Globus pallidus (tissue), 1 donor: ENCODE measurements around the gene DIP2C.
"Not testable (repeated sequence)": the region's sequence is repeated elsewhere in the genome, so short reads cannot be mapped to it uniquely, and the experiment has no call there.

Experiments used
- DNase-seq: peaks from one replicate; pipeline ENCODE4 v3.0.0-alpha.2; 2015; ENCODE audit warnings: low spot score

DIP2C gene

DNA sequence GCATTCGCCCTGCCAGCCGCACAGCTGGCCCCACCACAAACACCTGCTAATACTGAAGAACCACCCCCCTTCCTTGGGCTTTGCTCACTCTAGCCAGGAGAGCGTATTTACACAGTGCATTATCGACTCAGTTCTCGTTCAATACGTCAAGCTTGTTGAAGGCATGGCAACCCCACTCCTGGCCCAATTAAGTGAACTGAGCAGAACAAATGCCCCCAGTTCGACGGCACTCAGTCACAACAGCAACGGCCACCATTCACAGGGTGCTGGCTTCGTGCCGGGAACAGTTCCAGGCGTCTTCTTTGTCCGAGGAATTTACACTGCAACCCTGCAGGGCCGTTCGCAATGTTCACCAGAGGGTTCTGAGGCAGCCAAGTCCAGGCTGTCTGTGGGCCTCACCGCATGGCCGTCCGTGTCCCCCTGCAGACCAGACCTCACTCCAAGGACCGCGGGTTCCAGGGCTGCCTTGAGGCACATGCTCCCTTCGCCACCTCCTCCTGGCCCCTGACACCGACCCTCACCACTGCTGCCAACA is 175.3 kb downstream of the DIP2C start:
- peak; percentile 82 for DNase-seq

DNA sequence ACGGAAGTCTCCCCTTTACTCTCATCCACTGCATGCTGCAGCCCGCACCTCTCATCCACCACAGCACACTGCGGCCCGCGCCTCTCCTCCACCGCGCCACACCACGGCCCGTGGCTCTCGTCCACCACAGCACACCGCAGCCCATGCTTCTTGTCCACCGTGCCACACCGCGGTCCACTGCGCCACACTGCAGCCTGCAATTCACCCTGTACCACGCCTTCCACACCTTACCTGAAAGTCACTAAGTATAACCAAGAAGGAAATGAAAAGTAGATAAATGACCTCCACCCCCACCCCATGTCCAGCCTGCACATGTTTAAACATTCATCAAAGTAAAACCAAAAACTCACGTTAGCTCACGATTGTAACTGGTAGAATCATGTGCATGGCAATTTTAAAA is 176.1 kb downstream of the DIP2C start:
- DNase-seq, result no peak

DNA sequence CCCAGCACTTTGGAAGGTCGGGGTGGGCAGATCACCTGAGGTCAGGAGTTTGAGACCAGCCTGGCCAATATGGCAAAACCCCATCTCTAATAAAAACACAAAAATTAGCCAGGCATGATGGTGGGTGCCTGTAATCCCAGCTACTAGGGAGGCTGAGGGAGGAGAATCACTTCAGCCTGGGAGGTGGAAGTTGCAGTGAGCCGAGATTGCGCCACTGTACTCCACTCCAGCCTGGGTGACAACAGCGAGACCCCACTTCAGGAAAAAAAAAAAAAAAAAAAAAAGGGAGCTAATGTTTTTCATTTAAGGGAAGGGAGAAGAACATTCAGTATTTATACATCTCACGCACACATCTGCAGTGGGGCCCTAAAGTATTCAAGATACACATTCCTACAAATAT is 176.8 kb downstream of the DIP2C start:
- not testable (repeated sequence) for DNase-seq

DNA sequence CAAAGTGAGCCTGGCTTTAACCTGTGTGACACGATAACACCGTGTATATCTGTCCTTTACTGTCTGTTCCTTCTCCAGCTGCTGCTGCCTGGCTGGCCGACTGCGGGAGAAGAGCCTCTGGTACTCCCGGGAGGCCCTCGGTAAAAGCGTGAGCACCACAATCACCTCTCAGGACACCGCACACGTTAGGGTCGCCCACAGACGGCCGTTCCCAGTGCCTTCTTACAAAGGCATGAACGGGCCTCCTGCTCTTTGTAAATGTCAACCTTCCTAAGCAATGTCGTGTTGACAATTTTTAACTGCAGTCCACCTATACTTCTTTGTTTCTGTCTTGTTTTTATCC is 177.6 kb downstream of the DIP2C start:
- DNase-seq, result no peak

DNA sequence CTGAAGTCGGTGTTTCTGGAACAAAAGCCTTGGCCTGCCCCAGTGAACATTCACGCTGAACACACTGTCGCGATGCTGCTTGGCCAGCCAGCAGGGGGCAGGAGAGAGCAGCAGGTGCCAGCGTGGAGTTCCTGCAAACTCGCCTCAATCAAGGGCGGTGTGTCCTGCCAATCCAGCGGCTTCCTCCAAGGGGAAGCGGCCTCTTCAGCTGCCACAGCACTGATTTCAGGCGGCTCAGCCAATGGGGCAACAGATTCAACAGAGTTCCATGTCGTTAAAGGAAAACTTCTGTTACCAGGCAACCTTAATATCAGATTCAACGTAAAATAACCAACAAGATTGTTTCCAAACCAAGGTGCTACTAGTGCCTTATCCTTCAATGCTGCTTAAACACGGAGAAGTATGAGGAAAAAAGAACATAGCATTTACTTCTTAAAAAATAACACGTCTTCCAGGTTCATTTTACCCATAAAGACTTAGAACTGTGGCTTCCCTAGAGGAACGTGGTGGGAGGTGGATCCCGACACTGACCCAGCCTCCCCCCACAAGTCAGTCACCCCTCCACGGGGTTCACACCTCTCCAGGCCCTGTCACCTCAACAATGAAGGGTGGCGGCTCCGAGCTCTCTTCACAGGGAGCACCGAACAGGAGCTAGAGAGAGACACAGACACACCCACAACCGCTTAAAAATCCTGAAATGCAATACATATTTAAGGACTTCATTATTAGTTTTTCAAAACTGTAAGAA is 178.2 kb downstream of the DIP2C start:
- peak; percentile 91 for DNase-seq

DNA sequence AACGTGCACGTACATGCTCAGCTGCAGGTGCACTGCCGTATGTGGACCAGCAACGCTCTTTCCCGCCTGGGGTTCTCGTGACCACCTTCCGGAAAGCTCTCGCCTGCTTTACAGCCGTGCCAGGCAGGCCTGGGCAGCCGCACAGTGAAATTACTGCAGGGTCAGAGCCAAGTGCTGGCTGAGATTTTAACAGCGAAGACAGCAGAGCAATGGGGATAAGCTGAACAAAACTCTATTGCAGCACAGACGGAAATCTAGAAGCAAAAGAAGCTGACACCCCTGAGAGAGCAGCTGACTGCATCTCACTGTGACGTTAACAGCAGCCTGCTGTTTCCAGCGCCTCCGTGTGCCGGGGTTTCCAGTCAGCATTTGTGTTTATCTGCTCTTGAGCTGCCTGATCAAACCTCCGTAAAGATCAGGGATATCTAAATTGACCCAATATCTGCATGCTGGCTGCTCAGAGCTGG is 179.0 kb downstream of the DIP2C start:
- peak; percentile 68 for DNase-seq

DNA sequence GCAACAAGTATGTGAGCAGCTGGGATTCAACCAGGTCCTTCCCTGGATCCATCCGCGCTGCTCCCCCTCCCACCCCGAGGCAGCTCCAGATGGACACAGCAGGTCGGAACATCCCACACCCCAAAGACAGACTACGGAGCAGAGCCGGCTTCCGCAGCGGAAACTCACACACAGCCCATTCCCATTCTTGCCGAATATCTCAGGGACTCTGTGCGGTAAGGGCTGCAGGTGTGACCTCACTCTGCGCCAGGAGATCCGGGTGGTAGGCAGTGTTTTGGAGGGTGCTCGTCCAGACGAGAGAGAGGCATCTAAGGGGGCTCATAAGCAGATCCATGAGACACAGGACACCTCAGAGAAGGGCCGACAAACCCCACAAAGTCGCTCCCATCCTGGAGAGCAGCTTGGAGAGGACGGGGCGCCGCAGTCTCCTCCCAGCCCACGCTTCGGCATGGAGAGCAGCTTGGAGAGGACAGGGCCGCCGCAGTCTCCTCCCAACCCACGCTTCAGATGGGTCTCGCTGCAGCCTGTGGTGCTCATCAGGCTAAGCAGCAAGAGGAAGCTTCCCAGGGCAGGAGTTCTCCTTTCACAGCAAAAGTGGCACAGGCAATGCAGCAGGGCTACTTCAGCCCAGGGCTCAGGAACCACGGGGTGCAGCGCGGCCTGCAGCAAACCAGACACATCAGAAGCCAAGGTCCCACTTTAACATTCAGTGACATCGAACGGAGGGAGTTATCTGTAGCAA is 179.9 kb downstream of the DIP2C start:
- no peak for DNase-seq

DNA sequence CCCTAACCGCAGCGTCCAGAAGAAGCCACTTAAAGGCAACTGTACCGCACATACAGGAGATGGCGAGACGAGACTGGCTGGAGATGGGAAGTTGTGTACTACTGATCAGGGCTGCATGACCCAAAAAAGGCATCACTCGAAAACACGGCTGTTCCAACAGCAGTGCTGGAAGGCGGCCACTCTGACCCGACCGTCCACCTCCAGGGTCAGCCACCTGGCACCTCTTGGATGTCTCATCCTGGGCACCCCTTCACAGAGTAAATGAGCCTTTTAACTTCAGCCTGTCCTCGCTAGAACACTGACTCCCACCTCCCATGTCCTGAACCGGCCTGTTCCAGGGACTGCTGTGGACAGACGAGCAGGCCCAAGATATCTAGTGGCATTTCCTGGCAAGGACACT is 180.7 kb downstream of the DIP2C start:
- DNase-seq, result no peak

DNA sequence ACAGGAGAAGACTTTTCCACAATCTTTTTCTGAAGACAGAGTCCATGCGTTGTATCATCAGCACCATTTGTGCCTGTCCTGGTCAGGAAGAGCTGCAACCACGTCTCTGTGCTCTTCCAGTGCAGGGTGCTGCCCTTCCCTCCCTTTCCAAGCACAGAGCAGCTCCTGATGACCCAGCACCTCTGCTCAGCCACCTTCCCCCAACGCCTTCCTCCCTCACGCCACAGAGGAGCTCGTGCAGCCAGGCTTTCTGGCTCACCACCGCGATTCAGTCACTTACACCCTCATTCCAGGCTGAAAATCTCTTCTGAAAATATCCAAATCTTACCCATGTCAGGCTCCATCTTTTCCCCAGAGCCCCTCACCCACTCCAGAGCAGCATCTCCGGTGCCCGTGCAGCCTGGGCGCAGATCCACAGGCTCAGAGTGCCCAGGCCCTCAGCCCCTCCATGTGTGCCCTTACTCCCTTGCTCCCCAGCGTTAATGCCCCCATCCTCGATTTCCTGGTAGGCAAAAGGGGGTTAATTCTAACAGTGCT is 181.5 kb downstream of the DIP2C start:
- no peak for DNase-seq

DNA sequence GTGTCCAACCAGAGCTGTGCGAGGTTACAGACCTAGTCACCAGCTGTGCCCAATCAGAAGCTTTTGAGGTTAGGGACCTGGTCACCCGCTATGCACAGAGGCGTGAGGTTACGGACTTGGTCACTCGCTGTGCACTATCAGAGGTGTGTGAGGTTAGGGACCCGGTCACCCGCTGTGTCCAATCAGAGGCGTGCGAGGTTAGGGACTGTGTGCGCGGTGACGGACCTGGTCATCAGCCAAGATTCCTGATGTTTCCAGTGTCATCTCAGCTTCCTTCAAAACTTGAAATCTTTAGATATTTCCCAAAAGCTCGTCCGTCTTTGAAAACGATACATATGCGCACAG is 182.1 kb downstream of the DIP2C start:
- DNase-seq, result no peak

DNA sequence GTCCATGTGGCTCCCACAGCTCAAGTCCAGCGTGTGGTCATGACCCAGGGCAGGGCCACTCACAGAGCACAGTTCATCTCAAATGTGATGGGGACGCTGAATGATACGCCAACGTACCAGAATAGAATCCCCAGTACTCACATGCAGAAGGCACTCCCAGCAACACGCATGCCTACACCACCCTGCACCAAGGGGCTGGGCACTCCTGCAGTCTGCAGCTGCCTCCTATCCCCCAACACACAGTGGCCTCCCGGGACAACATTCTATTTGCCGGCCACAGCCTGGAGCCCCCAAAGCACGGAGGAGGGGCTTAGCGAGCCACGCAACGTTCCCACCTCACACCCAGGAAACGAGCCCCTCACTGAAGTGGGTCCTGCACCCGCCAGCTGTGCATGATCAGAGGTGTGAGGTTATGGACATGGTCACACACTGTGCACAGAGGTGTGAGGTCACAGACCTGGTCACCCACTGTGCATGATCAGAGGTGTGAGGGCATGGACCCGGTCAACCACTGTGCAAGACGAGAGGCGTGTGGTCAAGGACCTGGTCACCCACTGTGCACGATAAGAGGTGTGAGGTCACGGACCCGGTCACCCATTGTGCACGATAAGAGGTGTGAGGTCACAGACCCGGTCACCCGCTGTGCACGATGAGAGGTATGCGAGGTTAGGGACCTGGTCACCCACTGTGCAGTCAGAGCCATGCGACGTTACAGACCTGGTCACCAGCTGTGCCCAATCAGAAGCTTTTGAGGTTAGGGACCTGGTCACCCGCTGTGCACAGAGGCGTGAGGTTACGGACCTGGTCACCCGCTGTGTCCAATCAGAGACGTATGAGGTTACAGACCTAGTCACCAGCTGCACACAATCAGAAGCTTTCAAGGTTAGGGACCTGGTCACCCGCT is 182.8 kb downstream of the DIP2C start:
- DNase-seq, result no peak

DNA sequence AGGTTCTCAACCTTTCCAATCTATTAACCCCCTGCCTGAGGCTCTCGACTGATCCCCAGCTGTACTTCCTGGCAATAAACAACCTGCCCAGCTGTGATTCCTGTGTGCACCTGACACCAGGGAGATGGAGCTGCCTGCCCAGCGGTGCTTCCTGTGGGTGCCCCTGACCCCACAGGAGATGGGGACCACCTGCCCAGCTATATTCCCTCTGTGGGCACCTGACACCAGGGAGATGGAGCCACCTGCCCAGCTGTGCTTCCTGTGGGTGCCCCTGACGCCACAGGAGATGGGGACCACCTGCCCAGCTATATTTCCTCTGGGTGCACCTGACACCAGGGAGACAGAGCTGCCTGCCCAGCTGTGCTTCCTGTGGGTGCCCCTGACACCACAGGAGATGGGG is 184.0 kb downstream of the DIP2C start:
- no peak for DNase-seq

DNA sequence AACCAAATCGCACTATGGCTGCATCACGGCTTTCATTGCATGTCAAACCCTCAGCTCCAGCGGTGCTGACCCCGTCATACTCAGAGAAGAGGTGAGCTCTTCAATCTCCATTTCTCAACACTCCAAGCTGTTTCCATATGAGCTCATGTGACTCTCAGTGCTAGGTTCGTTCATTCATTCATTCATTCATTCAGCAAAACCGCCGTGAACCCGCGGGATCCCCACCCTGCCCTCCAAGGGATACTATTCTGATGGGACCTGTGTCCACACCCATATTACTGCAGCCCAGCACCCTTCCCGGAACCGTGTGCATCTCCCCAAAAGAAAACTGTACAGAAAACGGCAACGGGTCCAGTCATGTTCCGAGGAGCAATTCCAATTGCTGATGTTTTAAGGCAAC is 184.7 kb downstream of the DIP2C start:
- no peak for DNase-seq

DNA sequence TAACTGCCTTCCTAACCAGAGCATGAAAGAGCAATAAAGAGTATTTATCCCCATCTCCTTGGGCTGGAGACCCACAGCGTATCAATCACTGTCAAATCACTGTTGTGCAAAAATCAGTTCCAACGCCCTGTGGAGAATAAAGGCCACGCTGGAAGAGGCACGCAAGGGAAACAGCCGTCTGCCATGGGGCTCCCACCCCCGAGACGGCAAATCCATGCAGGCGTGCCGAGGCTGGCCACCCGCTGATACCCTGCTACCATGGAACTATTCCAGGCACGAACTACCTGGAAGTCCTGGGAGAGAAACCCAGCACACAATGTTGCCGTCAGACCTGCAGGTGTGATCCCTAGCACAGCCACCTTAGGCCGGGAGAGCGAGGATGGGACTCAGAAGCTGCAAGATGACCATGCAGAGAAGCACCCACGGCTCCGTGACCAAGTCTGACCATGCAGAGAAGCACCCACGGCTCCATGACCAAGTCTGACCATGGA is 185.3 kb downstream of the DIP2C start:
- DNase-seq, result no peak

DNA sequence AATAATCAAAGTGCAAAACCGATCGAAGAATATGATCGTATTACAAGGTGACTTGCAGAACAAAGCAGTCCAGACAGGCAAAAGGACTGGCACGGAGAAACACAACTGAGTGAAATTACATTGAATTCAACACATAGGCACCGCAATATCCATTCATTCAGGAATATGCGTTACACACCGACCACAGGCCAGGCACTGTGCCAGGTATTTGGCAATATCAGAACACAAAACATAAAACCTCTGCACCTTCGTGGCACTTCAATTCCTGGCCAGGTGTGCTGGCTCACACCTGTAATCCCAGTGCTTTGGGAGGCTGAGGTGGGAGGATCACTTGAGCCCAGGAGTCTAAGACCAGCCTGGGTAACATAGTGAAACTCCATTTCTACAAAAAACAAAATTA is 187.9 kb downstream of the DIP2C start:
- DNase-seq, result no peak

DNA sequence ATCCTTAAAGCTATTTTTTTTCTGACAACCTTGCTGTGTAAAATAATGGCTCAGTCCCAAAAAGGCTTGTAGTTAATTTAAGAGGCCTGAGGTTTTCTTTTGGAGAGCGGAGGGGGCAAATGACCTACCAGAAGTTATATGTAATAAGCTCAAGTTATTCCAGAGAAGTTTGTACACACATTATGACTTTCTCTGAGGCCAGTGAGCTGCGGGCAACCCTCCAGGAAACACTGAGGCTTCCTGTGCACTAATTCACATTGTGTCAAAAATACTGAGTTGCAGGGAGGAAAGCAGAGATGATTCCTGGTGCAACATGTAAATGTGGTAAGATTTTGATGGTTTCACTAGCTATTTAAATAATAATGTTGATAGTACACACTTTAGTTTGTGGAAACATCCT is 188.6 kb downstream of the DIP2C start:
- no peak for DNase-seq

DNA sequence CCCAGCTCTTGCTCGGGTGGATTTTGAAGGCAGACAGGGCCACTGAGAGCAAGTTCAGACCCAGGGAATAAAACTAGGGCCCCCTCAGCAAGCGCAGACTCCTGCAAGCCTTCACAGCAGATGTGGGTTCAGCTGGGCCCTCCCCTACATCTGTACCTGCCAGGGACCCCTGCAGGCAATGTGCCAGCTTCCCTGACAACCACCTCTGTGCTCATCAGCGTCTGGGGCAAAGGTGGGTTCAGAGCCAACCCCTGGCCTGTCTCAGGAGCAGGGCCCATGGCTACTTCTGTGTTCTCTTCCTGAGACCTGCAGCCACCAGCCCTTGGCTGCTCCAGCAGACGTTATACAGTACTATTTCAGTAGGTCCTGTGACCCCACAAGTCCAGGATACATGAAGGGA is 189.5 kb downstream of the DIP2C start:
- DNase-seq, result no peak

DNA sequence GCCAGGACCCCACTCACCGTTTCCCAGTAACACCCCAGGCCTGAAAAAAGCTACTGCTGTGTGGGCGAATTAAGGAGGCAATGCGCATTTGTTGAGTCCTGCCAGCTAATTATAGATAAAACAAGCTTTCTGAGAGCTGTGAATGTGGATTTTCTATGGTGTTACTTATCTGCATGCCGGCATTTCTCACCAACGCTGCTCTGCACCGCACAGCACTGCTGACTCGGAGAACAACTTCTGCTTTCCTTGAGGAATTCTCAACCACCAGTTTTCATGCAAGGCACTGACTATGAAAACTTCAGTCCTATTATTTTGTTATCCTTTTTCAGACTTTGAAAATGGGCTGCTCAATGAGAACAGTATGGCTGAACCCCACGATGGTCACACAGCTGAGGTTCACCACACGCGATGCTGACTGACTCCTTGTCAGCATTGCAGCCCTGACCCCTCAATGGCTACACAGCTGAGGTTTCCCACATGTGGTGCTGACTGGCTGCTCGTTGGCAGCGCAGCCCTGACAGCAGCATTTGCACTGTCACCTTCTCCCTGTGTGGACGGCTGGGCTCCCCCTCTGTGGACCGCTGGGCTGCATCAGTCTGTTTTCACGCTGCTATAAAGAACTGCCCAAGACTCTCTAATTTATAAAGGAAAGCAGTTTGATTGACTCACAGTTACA is 190.6 kb downstream of the DIP2C start:
- DNase-seq, result no peak

DNA sequence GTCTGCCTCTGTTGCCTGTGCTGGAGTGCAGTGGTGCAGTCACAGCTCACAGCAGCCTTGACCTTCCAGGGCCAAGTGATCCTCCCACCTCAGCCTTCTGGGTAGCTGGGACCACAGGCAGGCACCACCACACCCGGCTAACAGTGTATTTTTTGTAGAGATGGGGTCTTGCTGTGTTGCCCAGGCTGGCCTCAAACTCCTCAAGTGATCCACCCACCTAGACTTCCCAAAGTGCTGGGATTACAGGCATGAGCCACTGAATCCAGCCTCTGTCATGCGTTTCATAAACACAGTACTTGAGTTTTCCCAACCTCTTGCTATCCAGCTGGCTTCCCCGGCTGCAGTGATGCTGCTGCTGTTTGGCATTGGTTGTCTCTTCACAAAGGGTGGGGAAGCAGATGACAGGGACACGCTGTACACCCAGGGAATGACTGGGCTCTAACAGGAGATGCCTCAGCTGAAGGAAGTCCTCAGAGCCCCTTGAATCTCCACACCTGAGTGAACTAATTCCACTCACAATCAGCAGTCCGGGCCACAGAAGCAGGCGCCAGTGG is 191.5 kb downstream of the DIP2C start:
- no peak for DNase-seq

DNA sequence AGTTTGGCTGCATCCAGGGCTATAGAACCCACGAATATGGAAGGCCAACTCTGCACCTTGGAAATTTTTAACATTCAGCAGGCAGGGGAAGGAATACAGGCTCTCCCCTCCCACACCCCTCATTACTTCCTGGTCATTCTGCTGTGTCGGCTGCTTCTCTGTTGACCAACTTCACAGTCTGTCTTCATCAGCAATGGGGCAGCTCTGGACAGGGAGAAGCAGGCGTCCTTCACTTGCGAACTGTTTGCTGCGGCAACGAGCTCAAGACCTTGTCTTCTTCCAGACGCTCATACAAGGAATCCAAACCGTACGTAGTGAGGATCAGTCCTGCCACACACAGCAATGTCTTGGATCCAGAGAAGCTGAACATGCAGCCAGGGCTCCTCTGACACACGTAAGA is 192.2 kb downstream of the DIP2C start:
- no peak for DNase-seq

DNA sequence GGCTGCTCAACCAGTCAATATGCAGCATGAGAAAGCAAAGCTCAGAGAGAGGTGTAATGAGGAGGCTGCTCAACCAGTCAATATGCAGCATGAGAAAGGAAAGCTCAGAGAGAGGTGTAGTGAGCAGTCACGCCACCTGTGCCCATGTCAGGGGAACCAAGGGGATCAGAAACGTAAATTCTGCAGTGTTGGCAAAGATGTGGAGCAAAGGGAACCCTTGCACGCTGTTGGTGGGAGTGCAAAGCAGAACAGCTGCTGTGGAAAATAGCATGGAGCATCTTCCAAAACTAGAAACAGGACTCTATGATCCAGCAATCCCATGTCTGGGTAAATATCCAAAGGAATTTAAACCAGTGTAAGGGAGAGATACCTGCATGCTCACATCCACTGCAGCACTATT is 194.9 kb downstream of the DIP2C start:
- no peak for DNase-seq
